Measurements from ENCODE around the gene OR2D3. TPM values are rescaled to one million over a fixed set of nuclear protein-coding genes. Genes with fewer than 3 reads are reported as not detected.
"Not testable (repeated sequence)": the region's sequence is repeated elsewhere in the genome, so short reads cannot be mapped to it uniquely, and the experiment has no call there.

The OR2D3 gene
- total and polyA plus RNA-seq, 2 of the 13 experiments (the other 11 are each of a cell fraction or from before 2014, with no cell fraction given), result not detected

- in situ Hi-C loops (cut with HindIII; ENCODE audit: extremely low pct_ligation_motif_present, low pct_unique_long_range_greater_than_20kb), result no loop called here
- H2AFZ ChIP-seq (ENCODE audit: low read length), result no peak overlapping the region
Observed at GRCh38 chr11:6876914-6877313, 43.9 kb upstream of the OR2D3 start.

DNA sequence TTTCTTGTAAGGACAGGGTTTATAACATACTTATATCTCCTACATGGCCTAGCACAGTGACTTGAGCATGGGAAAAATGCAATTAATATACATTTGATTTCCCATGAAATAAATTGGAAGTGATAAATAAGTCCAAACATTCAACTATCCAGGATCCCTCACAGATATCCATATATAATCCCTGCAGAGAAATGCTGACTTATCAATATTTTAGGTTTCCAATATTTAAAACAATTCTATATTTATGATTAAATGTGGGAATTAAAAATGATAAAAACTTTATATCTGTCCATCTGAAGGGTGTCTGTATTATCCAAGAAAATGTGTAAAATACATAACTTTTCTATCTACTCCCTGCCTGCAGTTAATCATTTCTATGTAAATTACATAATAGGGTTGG, 38.1 kb upstream of the OR2D3 start:
- no peak overlapping the region for H3K4me2 ChIP-seq (ENCODE audit: low read depth, low read length)
- H3K9ac ChIP-seq (ENCODE audit: insufficient read depth, low read depth, low read length), result no peak overlapping the region
- H3K9me3 ChIP-seq (ENCODE audit: low read length), result no peaks in the 10 kb centered on the region
- ChIA-PET POLR2A (no interaction called here), CTCF (ENCODE audit: low intra/inter-chr PET ratio, low total read pairs) (no interaction called here)
- BruUV-seq (replicated peaks), result no TSS peak
- ATAC-seq (no peak), FAIRE-seq (no peak), DNase-seq (ENCODE audit: low spot score) (no peak)
- no peak overlapping the region for H3K4me3 ChIP-seq (replicated peaks in 1 of 3; ENCODE audit: insufficient read depth in 1 of 3, low read depth in 2 of 3, low read length in 3 of 3)
- no peaks in the 10 kb centered on the region; a peak in 1 of 5 replicates for H3K27me3 ChIP-seq (ENCODE audit: control insufficient read depth in 1 of 2, insufficient read depth in 2 of 2, low read length in 2 of 2)
- TF ChIP-seq NR2F6 (IDR thresholded peaks at IDR 0.05), result no peak
- no peak for TF ChIP-seq NR2F6 (CRISPR knock-in tag; IDR thresholded peaks at IDR 0.05)
- TF ChIP-seq DMAP1 (CRISPR knock-in tag; IDR thresholded peaks at IDR 0.05), result no peak
- TF ChIP-seq MAFK (conservative IDR thresholded peaks at IDR 0.05 in 1 of 2, IDR thresholded peaks at IDR 0.05 in 1 of 2; ENCODE audit: low read length in 2 of 2), result peak; percentile 85 to 93
- peak; percentile 89 for TF ChIP-seq MAFF (IDR thresholded peaks at IDR 0.05; ENCODE audit: low read depth, low read length)
- no peak for TF ChIP-seq ZNF678 (CRISPR knock-in tag; IDR thresholded peaks at IDR 0.05)
- H3K36me3 ChIP-seq (replicated peaks in 1 of 2; ENCODE audit: control insufficient read depth in 1 of 2, insufficient read depth in 2 of 2, low read length in 2 of 2), result no peaks in the 10 kb centered on the region
- no peaks in the 10 kb centered on the region for H4K20me1 ChIP-seq (ENCODE audit: insufficient read depth, low read length)
- no peak overlapping the region for H3K27ac ChIP-seq (ENCODE audit: extremely low read length, insufficient read depth, low read length)
- no peaks in the 10 kb centered on the region for H3K79me2 ChIP-seq (ENCODE audit: insufficient read depth, low read length)
- no peaks in the 10 kb centered on the region for H3K4me1 ChIP-seq (ENCODE audit: insufficient read depth, low read length)
- intact Hi-C loops (cut with micrococcal nuclease; ENCODE audit: unreplicated experiment), result no loop called here
- in situ Hi-C loops (cut with HindIII; ENCODE audit: extremely low pct_ligation_motif_present, low pct_unique_long_range_greater_than_20kb), result no loop called here
- H2AFZ ChIP-seq (ENCODE audit: low read length), result no peak overlapping the region

More at GRCh38 chr11:6876914-6877313, 43.9 kb upstream of the OR2D3 start:
- Histone ChIP-seq H3K79me2 (ENCODE audit: insufficient read depth, low read length) (no peaks in the 10 kb centered on the region), H3K9me3 (ENCODE audit: low read length) (no peaks in the 10 kb centered on the region), H3K9ac (ENCODE audit: insufficient read depth, low read depth, low read length) (no peak overlapping the region), H4K20me1 (ENCODE audit: insufficient read depth, low read length) (no peaks in the 10 kb centered on the region), H3K36me3 (replicated peaks in 1 of 2; ENCODE audit: control insufficient read depth in 1 of 2, insufficient read depth in 2 of 2, low read length in 2 of 2) (no peaks in the 10 kb centered on the region), H3K27ac (ENCODE audit: extremely low read length, insufficient read depth, low read length) (no peak overlapping the region), H3K4me3 (replicated peaks in 1 of 3; ENCODE audit: insufficient read depth in 1 of 3, low read depth in 2 of 3, low read length in 3 of 3) (no peak overlapping the region), H3K4me2 (ENCODE audit: low read depth, low read length) (no peak overlapping the region), H3K27me3 (ENCODE audit: control insufficient read depth in 1 of 2, insufficient read depth in 2 of 2, low read length in 2 of 2) (no peaks in the 10 kb centered on the region), H3K4me1 (ENCODE audit: insufficient read depth, low read length) (no peaks in the 10 kb centered on the region)
- 3% methylated on average over 3 of the region's 3 CpGs for WGBS (ENCODE audit: low lambda C conversion rate)
- FAIRE-seq, result no peak
- ChIA-PET CTCF (ENCODE audit: low intra/inter-chr PET ratio, low total read pairs) (no interaction called here), POLR2A (no interaction called here)
- no TSS peak for BruUV-seq (replicated peaks)
- no peak for TF ChIP-seq HNRNPH1 (optimal IDR thresholded peaks at IDR 0.05; ENCODE audit: low read depth, low read length)
- TF ChIP-seq, protein P1, sequence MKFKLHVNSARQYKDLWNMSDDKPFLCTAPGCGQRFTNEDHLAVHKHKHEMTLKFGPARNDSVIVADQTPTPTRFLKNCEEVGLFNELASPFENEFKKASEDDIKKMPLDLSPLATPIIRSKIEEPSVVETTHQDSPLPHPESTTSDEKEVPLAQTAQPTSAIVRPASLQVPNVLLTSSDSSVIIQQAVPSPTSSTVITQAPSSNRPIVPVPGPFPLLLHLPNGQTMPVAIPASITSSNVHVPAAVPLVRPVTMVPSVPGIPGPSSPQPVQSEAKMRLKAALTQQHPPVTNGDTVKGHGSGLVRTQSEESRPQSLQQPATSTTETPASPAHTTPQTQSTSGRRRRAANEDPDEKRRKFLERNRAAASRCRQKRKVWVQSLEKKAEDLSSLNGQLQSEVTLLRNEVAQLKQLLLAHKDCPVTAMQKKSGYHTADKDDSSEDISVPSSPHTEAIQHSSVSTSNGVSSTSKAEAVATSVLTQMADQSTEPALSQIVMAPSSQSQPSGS (CRISPR knock-in tag; IDR thresholded peaks at IDR 0.05), result no peak
- TF ChIP-seq ZNF660 (CRISPR knock-in tag; IDR thresholded peaks at IDR 0.05; ENCODE audit: borderline replicate concordance, low read depth), result no peak
- TF ChIP-seq ZNF383 (CRISPR knock-in tag; IDR thresholded peaks at IDR 0.05; ENCODE audit: borderline replicate concordance), result no peak
- TF ChIP-seq ZNF607 (CRISPR knock-in tag; IDR thresholded peaks at IDR 0.05; ENCODE audit: borderline replicate concordance), result no peak
- no peak for TF ChIP-seq ZNF549 (CRISPR knock-in tag; IDR thresholded peaks at IDR 0.05)
- no peak for TF ChIP-seq ZNF143 (CRISPR knock-in tag; IDR thresholded peaks at IDR 0.05)
- intact Hi-C loops (cut with micrococcal nuclease; ENCODE audit: unreplicated experiment), result no loop called here
- no peak for ATAC-seq
- no peak for DNase-seq (ENCODE audit: low spot score)

DNA sequence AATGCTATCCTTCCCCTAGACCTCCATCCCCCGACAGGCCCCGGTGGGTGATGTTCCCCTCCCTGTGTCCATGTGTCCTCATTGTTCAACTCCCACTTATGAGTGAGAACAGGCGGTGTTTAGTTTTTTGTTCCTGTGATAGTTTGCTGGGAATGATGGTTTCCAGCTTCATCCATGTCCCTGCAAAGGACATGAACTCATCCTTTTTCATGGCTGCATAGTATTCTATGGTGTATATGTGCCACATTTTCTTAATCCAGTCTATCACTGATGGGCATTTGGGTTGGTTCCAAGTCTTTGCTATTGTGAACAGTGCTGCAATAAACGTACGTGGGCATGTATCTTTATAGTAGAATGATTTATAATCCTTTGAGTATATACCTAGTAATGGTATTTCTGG, 33.1 kb upstream of the OR2D3 start:
- H3K4me1 ChIP-seq (ENCODE audit: insufficient read depth, low read length); H3K9me3 ChIP-seq (ENCODE audit: low read length); H4K20me1 ChIP-seq (ENCODE audit: insufficient read depth, low read length); ATAC-seq; POLR2A ChIA-PET; H3K36me3 ChIP-seq (replicated peaks in 1 of 2; ENCODE audit: control insufficient read depth in 1 of 2, insufficient read depth in 2 of 2, low read length in 2 of 2); BruUV-seq (replicated peaks); FAIRE-seq; H3K27ac ChIP-seq (ENCODE audit: extremely low read length, insufficient read depth, low read length); intact Hi-C loops (cut with micrococcal nuclease; ENCODE audit: unreplicated experiment); H3K27me3 ChIP-seq (ENCODE audit: control insufficient read depth in 1 of 2, insufficient read depth in 2 of 2, low read length in 2 of 2); H3K4me3 ChIP-seq (replicated peaks in 1 of 3; ENCODE audit: insufficient read depth in 1 of 3, low read depth in 2 of 3, low read length in 3 of 3); H2AFZ ChIP-seq (ENCODE audit: low read length); DNase-seq (ENCODE audit: low spot score); H3K9ac ChIP-seq (ENCODE audit: insufficient read depth, low read depth, low read length); H3K4me2 ChIP-seq (ENCODE audit: low read depth, low read length); H3K79me2 ChIP-seq (ENCODE audit: insufficient read depth, low read length); in situ Hi-C loops (cut with HindIII; ENCODE audit: extremely low pct_ligation_motif_present, low pct_unique_long_range_greater_than_20kb); CTCF ChIA-PET (ENCODE audit: low intra/inter-chr PET ratio, low total read pairs): not testable (repeated sequence)
- 23% methylated on average over 5 of the region's 5 CpGs for WGBS (ENCODE audit: low lambda C conversion rate)
